Endothelial cell of umbilical vein (primary cell): ENCODE data around the gene CXCR5. TPM values are rescaled to one million over a fixed set of nuclear protein-coding genes. Genes with fewer than 3 reads are reported as not detected.

Experiments used
- BruUV-seq: library from RNA; stranded (reverse); fragments of 400-500 nt; replicated peaks from 2 replicates; lab custom pipeline; 2021; lab: Mats Ljungman, UMichigan
- CTCF ChIA-PET: fragments of 300-600, 350-600 bp; sonication (Branson Sonifier 250); formaldehyde crosslinking; loops from one replicate; lab custom pipeline; 2021; ENCODE audit warnings: antibody characterized with exemption, inconsistent platforms; lab: Charles Lee
- POLR2A ChIA-PET: fragments of 300-600, 350-600 bp; sonication (Branson Sonifier 250); formaldehyde crosslinking; loops from one replicate; lab custom pipeline; 2021; ENCODE audit warnings: antibody characterized with exemption, inconsistent platforms; lab: Charles Lee
- DNase-seq: peaks from one replicate; pipeline ENCODE4 v3.0.0-alpha.2; 2011; ENCODE audit warnings: low read depth, low spot score
- FAIRE-seq: peaks from 2 replicates; lab custom pipeline; 2011; peaks lifted over from hg19 to GRCh38; lab: Jason Lieb, UNC
- H2AFZ ChIP-seq: 2 replicates; pipeline ENCODE4 v1.6.0; 2012; ENCODE audit warnings: low read depth, low read length, control low read depth, inconsistent platforms
- H3K27ac ChIP-seq: 2 replicates; pipeline ENCODE4 v1.5.1; 2011; ENCODE audit warnings: low read depth, mild to moderate bottlenecking, control low read depth, low read length, moderate library complexity; ENCODE audit not compliant: insufficient read depth
- H3K27me3 ChIP-seq, 2 experiments: 2 replicates each; pipeline versions ENCODE4 v1.6.0 to v1.6.1; 2011; ENCODE audit warnings: low read length in 2 of 2, mixed read lengths in 1 of 2; ENCODE audit not compliant: control insufficient read depth in 2 of 2, insufficient read depth in 2 of 2
- H3K36me3 ChIP-seq, 2 experiments: 2 replicates in 1 of 2; 3 replicates in 1 of 2; pipeline ENCODE4 v1.5.1; 2011; ENCODE audit warnings: low read length in 2 of 2, mild to moderate bottlenecking in 1 of 2, moderate library complexity in 1 of 2; ENCODE audit not compliant: control insufficient read depth in 2 of 2, insufficient read depth in 2 of 2; ENCODE audit errors: extremely low read depth in 1 of 2
- H3K4me1 ChIP-seq: 3 replicates; pipeline ENCODE4 v1.5.1; 2011; ENCODE audit warnings: mild to moderate bottlenecking, low read length; ENCODE audit not compliant: control insufficient read depth, insufficient read depth; ENCODE audit errors: extremely low read depth
- H3K4me2 ChIP-seq: 2 replicates; pipeline ENCODE4 v1.6.1; 2011; ENCODE audit warnings: low read length, control low read depth, mixed read lengths; ENCODE audit not compliant: insufficient read depth
- H3K4me3 ChIP-seq, 3 experiments: fragments of 200-600 bp in 1 of 3; sonication (generic), shearing (Covaris generic) in 1 of 3; replicated peaks in 1 of 3; 2 replicates each; pipeline ENCODE4 v1.5.1; 2011 to 2016; ENCODE audit warnings: control low read depth in 3 of 3, low read length in 3 of 3, mild to moderate bottlenecking in 2 of 3, inconsistent platforms in 1 of 3, low read depth in 1 of 3, moderate library complexity in 1 of 3; ENCODE audit not compliant: insufficient read depth in 1 of 3
- H3K79me2 ChIP-seq: 2 replicates; pipeline ENCODE4 v1.6.0; 2012; ENCODE audit warnings: low read length, inconsistent platforms; ENCODE audit not compliant: control insufficient read depth, insufficient read depth
- H3K9ac ChIP-seq: replicated peaks from 2 replicates; pipeline ENCODE3; 2011; ENCODE audit warnings: low read length, control low read depth; ENCODE audit not compliant: insufficient read depth; ENCODE audit errors: extremely low read depth
- H3K9me1 ChIP-seq: replicated peaks from 3 replicates; pipeline ENCODE4 v1.6.0; 2011; ENCODE audit warnings: mild to moderate bottlenecking, low read length; ENCODE audit not compliant: control insufficient read depth, insufficient read depth; ENCODE audit errors: extremely low read depth
- H3K9me3 ChIP-seq: replicated peaks from 2 replicates; pipeline ENCODE4 v1.5.1; 2012; ENCODE audit warnings: low read length, inconsistent platforms; ENCODE audit not compliant: control insufficient read depth, insufficient read depth
- H4K20me1 ChIP-seq: replicated peaks from 2 replicates; pipeline ENCODE3; 2011; ENCODE audit warnings: mild to moderate bottlenecking, low read length; ENCODE audit not compliant: control insufficient read depth, insufficient read depth; ENCODE audit errors: extremely low read depth
- EZH2 ChIP-seq: IDR thresholded peaks from 2 replicates; pipeline ENCODE4 v1.6.1; 2012; ENCODE audit warnings: borderline replicate concordance, low read depth, mild to moderate bottlenecking, moderate library complexity, low read length, inconsistent platforms; ENCODE audit not compliant: severe bottlenecking
- FOS ChIP-seq: IDR thresholded peaks from 2 replicates; pipeline ENCODE4 v1.6.1; 2011; ENCODE audit warnings: mild to moderate bottlenecking, low read length, moderate library complexity, borderline replicate concordance; ENCODE audit not compliant: insufficient read depth
- JUN ChIP-seq: IDR thresholded peaks from 2 replicates; pipeline ENCODE4 v1.6.1; 2011; ENCODE audit warnings: borderline replicate concordance, low read depth; ENCODE audit not compliant: insufficient read length, insufficient read depth
- MYC ChIP-seq: IDR thresholded peaks from one replicate; pipeline ENCODE4 v1.6.1; 2011; ENCODE audit warnings: mild to moderate bottlenecking, low read depth, low read length
- POLR2AphosphoS5 ChIP-seq: IDR thresholded peaks from 2 replicates; pipeline ENCODE4 v1.6.1; 2012; ENCODE audit warnings: low read depth, mild to moderate bottlenecking, control low read depth, low read length, moderate library complexity; ENCODE audit not compliant: insufficient read depth
- dilution Hi-C: fragments of 300-500 bp; cut with MboI; formaldehyde crosslinking; loops from one replicate; pipeline ENCODE4 v1.15.0; 2019; ENCODE audit warnings: low sequenced_read_pairs; ENCODE audit not compliant: extremely low pct_ligation_motif_present
- intact Hi-C: fragments of 100-400 bp; cut with micrococcal nuclease; formaldehyde crosslinking; loops from one replicate; pipeline ENCODE4 v1.10.0; 2022
- polyA plus RNA-seq, 4 experiments: library from polyadenylated mRNA; depleted of rRNA in 3 of 4; stranded (reverse) in 3 of 4; unstranded in 1 of 4; fragments of >200 nt; gene quantifications; 2 replicates each; pipeline versions ENCODE4 v1.2.1 to v1.2.3, GENCODE V29; 2011 to 2012; ENCODE audit warnings: missing spikeins in 1 of 4
- total RNA-seq: library from RNA; stranded (reverse); gene quantifications from 2 replicates; pipeline ENCODE4 v1.2.3, GENCODE V29; 2021
- TF ChIP-seq, protein P1 (sequence below), 2 donors: IDR thresholded peaks; 1 replicate in 1 of 2; 2 replicates in 1 of 2; pipeline ENCODE4 v1.5.1; 2011; ENCODE audit warnings: low read length in 2 of 2, mild to moderate bottlenecking in 2 of 2, moderate library complexity in 2 of 2, control low read depth in 1 of 2, inconsistent platforms in 1 of 2, low read depth in 1 of 2; ENCODE audit not compliant: insufficient read depth in 1 of 2; ENCODE audit errors: extremely low read depth in 1 of 2
- TF ChIP-seq, protein P2 (sequence below): IDR thresholded peaks from 2 replicates; pipeline ENCODE4 v1.6.1; 2011; ENCODE audit not compliant: insufficient read depth, insufficient read length

Gene CXCR5
- total and polyA plus RNA-seq, 2 donors (not counting 3 experiments of a cell fraction or from before 2014, with no cell fraction given), result not detected

DNA sequence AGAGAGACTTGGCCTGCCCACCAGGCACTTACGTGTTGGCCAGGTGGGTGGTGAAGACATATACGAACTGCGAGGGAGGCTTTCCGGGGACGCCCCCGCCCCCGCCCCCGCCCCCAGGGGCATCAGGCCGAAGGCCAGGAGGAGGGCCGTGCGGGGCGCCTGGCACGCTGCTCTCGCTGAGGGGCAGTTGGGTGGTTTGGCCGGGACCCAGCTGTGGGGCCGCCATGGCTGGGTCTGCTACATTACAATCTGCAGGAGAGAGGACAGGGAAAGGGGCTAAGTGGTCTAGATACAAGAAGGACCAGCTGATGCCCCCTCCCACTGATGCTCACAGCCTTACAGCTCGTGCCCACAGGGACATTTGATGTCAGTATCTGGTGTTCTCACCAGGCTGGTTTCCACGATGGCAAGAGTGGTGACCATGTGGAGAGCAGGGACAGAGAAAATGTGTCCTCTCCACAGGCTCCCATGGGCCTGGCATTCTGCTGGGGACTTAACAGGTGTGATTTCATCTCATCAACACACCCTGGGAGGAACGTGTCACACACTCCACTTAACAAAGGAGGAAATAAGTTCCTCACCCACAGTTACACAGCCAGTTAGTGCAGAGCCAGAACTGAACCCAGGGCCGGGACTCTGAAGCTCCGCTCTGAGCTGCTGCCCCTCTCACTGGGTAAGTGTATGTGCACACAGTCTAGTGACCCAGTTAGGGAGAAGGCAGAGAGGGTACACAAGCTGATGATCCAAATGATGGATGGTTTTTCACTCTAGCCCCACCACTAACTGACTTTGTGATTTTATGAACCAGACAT, 19.7 kb downstream of the CXCR5 start:
- Histone ChIP-seq H3K4me2 (no peak overlapping the region), H3K9me3 (no peaks in the 10 kb centered on the region), H4K20me1 (no peaks in the 10 kb centered on the region), H3K4me3 (no peak overlapping the region), H3K36me3 (peaks cover 4 to 39% of the 10 kb centered on the region in 2 experiments), H3K27ac (no peak overlapping the region), H2AFZ (no peak overlapping the region), H3K27me3 (no peaks in the 10 kb centered on the region), H3K4me1 (no peaks in the 10 kb centered on the region), H3K79me2 (no peaks in the 10 kb centered on the region), H3K9me1 (no peaks in the 10 kb centered on the region), H3K9ac (no peak overlapping the region)
- no peak for DNase-seq
- intact Hi-C loops, result no loop called here
- ChIA-PET CTCF (interaction anchor here (2.2 kb wide), 1 partner anchor 25 kb away, joined by 9 read pairs; no protein-coding TSS in a partner anchor), POLR2A (no interaction called here)
- no TSS peak for BruUV-seq
- no peak for TF ChIP-seq POLR2AphosphoS5
- dilution Hi-C loops, result no loop called here
- FAIRE-seq, result no peak

DNA sequence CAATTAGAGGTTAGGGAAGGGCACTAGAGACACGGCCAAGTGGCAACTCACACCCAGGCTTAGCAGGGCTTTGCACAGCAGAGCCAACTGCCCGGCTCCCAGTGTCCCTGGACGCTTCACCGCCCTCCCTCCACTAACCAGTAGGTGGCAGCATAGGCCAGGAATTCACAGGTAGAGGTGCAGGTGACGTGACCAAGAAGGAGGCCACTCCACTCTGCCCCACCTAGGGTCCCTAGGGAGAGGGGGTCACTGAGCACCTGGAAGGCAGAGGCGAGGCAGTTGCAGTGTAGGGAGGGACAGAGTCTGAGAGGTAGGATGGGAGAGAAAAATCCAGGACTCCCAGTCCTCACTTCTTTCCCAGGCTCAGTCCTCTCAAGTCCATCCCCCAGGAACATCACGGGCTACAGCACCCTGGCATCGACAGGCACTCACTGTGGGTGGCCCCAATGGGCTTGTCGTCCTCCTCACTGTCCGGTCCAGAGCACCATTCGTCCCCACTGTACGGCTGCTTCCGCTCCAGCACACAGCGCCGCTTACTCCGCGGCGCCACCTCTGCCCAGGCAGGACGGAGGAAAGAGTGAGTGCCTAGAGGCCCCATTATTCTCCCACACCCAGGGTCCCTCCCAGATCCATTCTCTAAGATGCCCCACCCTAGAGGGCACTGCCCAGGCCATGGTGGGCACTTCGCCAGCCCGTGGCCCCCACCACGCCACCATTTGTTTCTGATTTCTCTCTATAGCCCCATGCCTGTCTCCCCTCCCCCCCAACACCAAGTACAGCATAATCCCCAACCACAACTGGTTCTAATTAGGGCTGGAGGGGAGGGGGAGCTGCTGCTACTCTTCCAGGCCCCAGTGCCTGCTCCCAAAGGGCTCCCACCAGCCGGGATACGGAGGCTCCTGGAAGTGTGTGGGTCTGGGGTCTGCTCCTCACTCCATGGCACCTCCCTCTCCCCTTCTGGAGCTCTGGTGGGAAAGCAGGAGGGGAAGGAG, 23.7 kb downstream of the CXCR5 start:
- peak; percentile 82 for DNase-seq
- dilution Hi-C loops, result no loop called here
- H3K27ac ChIP-seq, result no peak overlapping the region
- no peaks in the 10 kb centered on the region for H3K9me3 ChIP-seq
- no peaks in the 10 kb centered on the region for H3K9me1 ChIP-seq
- TF ChIP-seq, protein P1, sequence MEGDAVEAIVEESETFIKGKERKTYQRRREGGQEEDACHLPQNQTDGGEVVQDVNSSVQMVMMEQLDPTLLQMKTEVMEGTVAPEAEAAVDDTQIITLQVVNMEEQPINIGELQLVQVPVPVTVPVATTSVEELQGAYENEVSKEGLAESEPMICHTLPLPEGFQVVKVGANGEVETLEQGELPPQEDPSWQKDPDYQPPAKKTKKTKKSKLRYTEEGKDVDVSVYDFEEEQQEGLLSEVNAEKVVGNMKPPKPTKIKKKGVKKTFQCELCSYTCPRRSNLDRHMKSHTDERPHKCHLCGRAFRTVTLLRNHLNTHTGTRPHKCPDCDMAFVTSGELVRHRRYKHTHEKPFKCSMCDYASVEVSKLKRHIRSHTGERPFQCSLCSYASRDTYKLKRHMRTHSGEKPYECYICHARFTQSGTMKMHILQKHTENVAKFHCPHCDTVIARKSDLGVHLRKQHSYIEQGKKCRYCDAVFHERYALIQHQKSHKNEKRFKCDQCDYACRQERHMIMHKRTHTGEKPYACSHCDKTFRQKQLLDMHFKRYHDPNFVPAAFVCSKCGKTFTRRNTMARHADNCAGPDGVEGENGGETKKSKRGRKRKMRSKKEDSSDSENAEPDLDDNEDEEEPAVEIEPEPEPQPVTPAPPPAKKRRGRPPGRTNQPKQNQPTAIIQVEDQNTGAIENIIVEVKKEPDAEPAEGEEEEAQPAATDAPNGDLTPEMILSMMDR (IDR thresholded peaks at IDR 0.05; ENCODE audit: extremely low read depth in 1 of 2, insufficient read depth in 1 of 2, low read depth in 1 of 2, low read length in 2 of 2), result peak; percentile 84 to 88
- TF ChIP-seq JUN, result no peak
- TF ChIP-seq MYC, result no peak
- TF ChIP-seq POLR2AphosphoS5, result no peak
- TF ChIP-seq EZH2, result no peak
- TF ChIP-seq, protein P2, sequence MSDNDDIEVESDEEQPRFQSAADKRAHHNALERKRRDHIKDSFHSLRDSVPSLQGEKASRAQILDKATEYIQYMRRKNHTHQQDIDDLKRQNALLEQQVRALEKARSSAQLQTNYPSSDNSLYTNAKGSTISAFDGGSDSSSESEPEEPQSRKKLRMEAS, result no peak
- TF ChIP-seq FOS, result no peak
- POLR2A ChIA-PET, result interaction anchor here (0.6 kb wide), 1 partner anchor 18 kb away, joined by 3 read pairs; the partner anchor contains the start of gene BCL9L
- no peak overlapping the region for H3K9ac ChIP-seq
- peak; percentile 92 for FAIRE-seq
- no peak overlapping the region for H3K4me2 ChIP-seq
- intact Hi-C loops, result loop anchor here (1.0 kb wide), 3 partner anchors 21 to 217 kb away; partner anchors contain the start of gene UPK2
- no peak overlapping the region for H2AFZ ChIP-seq
- peaks cover 2 to 21% of the 10 kb centered on the region in 2 experiments for H3K36me3 ChIP-seq
- no peaks in the 10 kb centered on the region for H3K27me3 ChIP-seq
- peaks cover 4% of the 10 kb centered on the region for H3K79me2 ChIP-seq
- H4K20me1 ChIP-seq, result no peaks in the 10 kb centered on the region
- peaks cover 30% of the 10 kb centered on the region for H3K4me1 ChIP-seq
- no TSS peak for BruUV-seq
- CTCF ChIA-PET, result interaction anchor here (0.5 to 10.0 kb wide), 6 partner anchors 18 to 64 kb away, joined by 3 to 330 read pairs (median 8); partner anchors contain the start of genes BCL9L, FOXR1 and UPK2
- H3K4me3 ChIP-seq, result no peak overlapping the region
